Endodermal cell (in vitro differentiated cells): ENCODE results near the gene OR10H4. TPM values are rescaled to one million over a fixed set of nuclear protein-coding genes. Genes with fewer than 3 reads are reported as not detected.

Experiments used
- DNase-seq: peaks from one replicate; pipeline ENCODE4 v3.0.0-alpha.2; 2017
- H3K27ac ChIP-seq: 2 replicates; pipeline ENCODE4 v1.5.1; 2013; ENCODE audit warnings: mild to moderate bottlenecking, low read depth, low read length, moderate library complexity
- H3K27me3 ChIP-seq: 2 replicates; pipeline ENCODE4 v1.6.1; 2013; ENCODE audit warnings: mild to moderate bottlenecking, low read length, moderate library complexity; ENCODE audit not compliant: insufficient read depth, control insufficient read depth, poor library complexity, severe bottlenecking
- H3K36me3 ChIP-seq: 2 replicates; pipeline ENCODE4 v1.7.0; 2013; ENCODE audit warnings: mild to moderate bottlenecking, low read length, moderate library complexity; ENCODE audit not compliant: control insufficient read depth, insufficient read depth
- H3K4me1 ChIP-seq: one replicate; pipeline ENCODE4 v1.7.0; 2013; ENCODE audit warnings: low read length; ENCODE audit not compliant: control insufficient read depth, insufficient read depth
- H3K4me3 ChIP-seq: 2 replicates; pipeline ENCODE4 v1.5.1; 2013; ENCODE audit warnings: mild to moderate bottlenecking, low read length, moderate library complexity
- H3K9ac ChIP-seq: 2 replicates; pipeline ENCODE4 v1.6.1; 2013; ENCODE audit warnings: mild to moderate bottlenecking, low read length, moderate library complexity; ENCODE audit not compliant: poor library complexity, severe bottlenecking; ENCODE audit errors: extremely low read depth
- H3K9me3 ChIP-seq: 2 replicates; pipeline ENCODE4 v1.6.1; 2013; ENCODE audit warnings: mild to moderate bottlenecking, low read length, moderate library complexity; ENCODE audit not compliant: control insufficient read depth
- H3K27ac Mint-ChIP-seq: 2 replicates; pipeline ENCODE4 v1.8.0; 2020; ENCODE audit warnings: mixed read lengths
- H3K27me3 Mint-ChIP-seq: 2 replicates; pipeline ENCODE4 v1.8.0; 2021; ENCODE audit warnings: mild to moderate bottlenecking, mixed read lengths; ENCODE audit not compliant: insufficient read depth
- H3K36me3 Mint-ChIP-seq: 2 replicates; pipeline ENCODE4 v1.8.0; 2020; ENCODE audit warnings: low read depth, mixed read lengths
- H3K4me1 Mint-ChIP-seq: 2 replicates; pipeline ENCODE4 v1.8.0; 2020; ENCODE audit warnings: mixed read lengths
- H3K4me3 Mint-ChIP-seq: 2 replicates; pipeline ENCODE4 v1.8.0; 2020; ENCODE audit warnings: mild to moderate bottlenecking, moderate library complexity, mixed read lengths
- H3K9me3 Mint-ChIP-seq: 2 replicates; pipeline ENCODE4 v1.8.0; 2020; ENCODE audit warnings: mild to moderate bottlenecking, mixed read lengths
- WGBS, 2 experiments: methylation state at CpG; one replicate each; pipeline versions ENCODE4 v1.1.5 to v1.1.7; 2013; ENCODE audit warnings: missing lambda C conversion rate in 2 of 2, mixed read lengths in 1 of 2; ENCODE audit not compliant: insufficient coverage in 1 of 2, insufficient read length in 1 of 2; 5-methylcytosine and 5-hydroxymethylcytosine counted together
- total RNA-seq, 2 donors: library from RNA; stranded (reverse); fragmentation: NEBNext Ultra II Directional in 1 of 2; extraction: Animal tissue kit (Norgen Biotek cat#: 25700) in 1 of 2; gene quantifications; 2 replicates in 1 of 2; 3 replicates in 1 of 2; pipeline ENCODE4 v1.2.1, GENCODE V29; 2021
- TF ChIP-seq, protein P1 (sequence below): fragments of 200-600 bp; sonication (generic); conservative IDR thresholded peaks from 2 replicates; pipeline ENCODE4 v1.5.0; 2021; ENCODE audit warnings: antibody characterized with exemption, mild to moderate bottlenecking

The OR10H4 gene
- total RNA-seq, 2 donors from 2014 or later: not detected

DNA sequence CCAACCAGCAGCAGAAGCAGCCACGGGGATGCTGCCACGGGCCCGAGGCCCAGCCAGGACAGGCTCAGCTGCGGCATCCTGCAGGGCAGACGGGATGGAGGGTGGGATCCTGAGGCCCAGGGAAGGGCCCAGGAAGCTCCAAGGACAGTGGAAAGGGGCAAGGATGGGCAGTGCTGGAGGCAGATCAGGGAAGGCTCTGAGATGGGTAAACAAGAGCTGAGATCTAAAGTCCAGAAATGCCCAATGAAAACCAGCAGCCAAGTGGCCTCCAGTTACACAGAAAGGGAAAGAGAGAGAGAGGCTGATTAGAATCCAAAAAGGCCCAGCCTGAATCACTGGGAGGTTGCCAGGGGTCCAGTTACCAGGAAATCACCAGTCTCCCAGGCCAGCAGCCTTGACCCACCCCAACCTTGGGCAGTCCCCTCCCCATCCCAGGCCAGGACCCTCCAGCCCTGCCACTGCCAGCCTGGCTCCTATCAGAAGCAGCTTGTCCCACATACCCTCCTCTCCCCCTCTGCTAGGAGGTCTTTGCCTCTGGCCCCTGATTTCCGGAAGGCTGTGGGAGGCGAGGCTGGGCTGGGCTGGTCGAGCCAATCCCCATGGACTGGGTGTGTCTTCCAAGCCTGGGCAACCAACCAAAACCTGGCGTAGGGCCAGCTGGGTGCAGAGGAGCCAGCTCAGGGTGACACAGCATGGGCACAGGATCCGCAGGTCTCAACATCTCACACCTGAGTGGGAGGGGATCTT, 14.3 kb upstream of the OR10H4 start, which contains the start of gene CYP4F11:
Gene CYP4F11, minus strand, starts transcription at position 198 of the 747 bp plus-strand sequence. Its CDS starts 121 bp downstream, at position 77.
- Histone ChIP-seq H3K27me3 (no peaks in the 10 kb centered on the region), H3K36me3 (no peaks in the 10 kb centered on the region), H3K4me1 (no peaks in the 10 kb centered on the region), H3K9ac (no peak within 1 kb of the TSS), H3K27ac (no peak within 1 kb of the TSS), H3K9me3 (peaks cover 50% of the 10 kb centered on the region), H3K4me3 (no peak within 1 kb of the TSS)
- Mint-ChIP-seq H3K36me3 (peaks cover 2% of the 10 kb centered on the region), H3K27me3 (no peaks in the 10 kb centered on the region), H3K9me3 (peaks cover 71% of the 10 kb centered on the region), H3K4me3 (no peak within 1 kb of the TSS), H3K4me1 (no peaks in the 10 kb centered on the region), H3K27ac (no peak within 1 kb of the TSS)
- DNase-seq: no peak
- TF ChIP-seq, protein P1, sequence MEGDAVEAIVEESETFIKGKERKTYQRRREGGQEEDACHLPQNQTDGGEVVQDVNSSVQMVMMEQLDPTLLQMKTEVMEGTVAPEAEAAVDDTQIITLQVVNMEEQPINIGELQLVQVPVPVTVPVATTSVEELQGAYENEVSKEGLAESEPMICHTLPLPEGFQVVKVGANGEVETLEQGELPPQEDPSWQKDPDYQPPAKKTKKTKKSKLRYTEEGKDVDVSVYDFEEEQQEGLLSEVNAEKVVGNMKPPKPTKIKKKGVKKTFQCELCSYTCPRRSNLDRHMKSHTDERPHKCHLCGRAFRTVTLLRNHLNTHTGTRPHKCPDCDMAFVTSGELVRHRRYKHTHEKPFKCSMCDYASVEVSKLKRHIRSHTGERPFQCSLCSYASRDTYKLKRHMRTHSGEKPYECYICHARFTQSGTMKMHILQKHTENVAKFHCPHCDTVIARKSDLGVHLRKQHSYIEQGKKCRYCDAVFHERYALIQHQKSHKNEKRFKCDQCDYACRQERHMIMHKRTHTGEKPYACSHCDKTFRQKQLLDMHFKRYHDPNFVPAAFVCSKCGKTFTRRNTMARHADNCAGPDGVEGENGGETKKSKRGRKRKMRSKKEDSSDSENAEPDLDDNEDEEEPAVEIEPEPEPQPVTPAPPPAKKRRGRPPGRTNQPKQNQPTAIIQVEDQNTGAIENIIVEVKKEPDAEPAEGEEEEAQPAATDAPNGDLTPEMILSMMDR: no peak
- WGBS, 2 experiments: 73 to 84% methylated on average over 7 to 10 of the region's 10 CpGs

DNA sequence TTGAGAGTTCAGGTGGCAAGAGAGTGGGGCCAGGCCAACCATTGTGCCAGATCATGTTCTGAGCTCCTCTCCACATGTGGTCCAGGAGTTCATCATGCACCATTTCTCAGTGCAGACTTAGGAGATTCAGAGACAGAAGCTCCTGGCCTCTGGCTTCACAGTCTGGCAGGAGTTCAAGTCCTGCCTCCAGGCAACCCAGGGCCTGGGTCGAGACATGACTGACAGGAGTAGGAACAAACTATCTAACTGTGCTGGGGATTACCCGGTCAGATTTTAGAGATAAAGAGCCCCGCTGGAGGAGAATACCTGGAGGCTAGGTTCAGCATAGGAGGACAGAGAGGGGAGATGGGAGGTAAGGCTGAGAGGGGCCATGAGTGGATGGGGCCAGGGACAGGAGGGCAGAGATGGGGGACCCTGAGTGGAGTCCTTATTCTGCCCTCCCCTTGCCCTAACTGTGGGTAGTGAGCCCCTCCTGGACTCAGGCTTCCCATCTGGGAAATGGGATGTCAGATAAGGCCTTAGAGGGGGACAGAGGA, 13.6 kb upstream of the OR10H4 start:
- Mint-ChIP-seq H3K27ac (no peak overlapping the region), H3K4me1 (no peaks in the 10 kb centered on the region), H3K27me3 (no peaks in the 10 kb centered on the region), H3K36me3 (no peaks in the 10 kb centered on the region), H3K9me3 (peaks cover 71% of the 10 kb centered on the region), H3K4me3 (no peak overlapping the region)
- Histone ChIP-seq H3K4me3 (no peak overlapping the region), H3K4me1 (no peaks in the 10 kb centered on the region), H3K27ac (no peak overlapping the region), H3K27me3 (no peaks in the 10 kb centered on the region), H3K36me3 (no peaks in the 10 kb centered on the region), H3K9ac (no peak overlapping the region), H3K9me3 (peaks cover 52% of the 10 kb centered on the region)
- TF ChIP-seq, protein P1: no peak
- DNase-seq: no peak
- 55 to 62% methylated on average over 3 of the region's 3 CpGs for WGBS, 2 experiments

DNA sequence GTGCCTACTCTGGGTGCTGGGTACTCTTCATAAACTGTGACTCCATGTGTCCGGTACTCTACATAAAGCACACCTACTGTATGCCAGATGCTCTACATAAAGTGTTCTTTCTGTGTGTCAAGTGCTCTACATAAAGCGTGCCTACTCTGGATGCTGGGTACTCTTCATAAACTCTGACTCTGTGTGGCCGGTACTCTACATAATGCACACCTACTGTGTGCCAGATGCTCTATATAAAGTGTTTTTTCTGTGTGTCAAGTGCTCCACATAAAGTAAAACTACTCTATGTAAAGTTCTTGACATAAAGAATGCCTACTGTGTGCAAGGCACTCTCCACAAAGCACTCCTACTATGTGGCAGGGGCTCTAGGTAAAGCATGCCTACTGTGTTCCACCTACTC, 12.6 kb upstream of the OR10H4 start:
- H3K27ac Mint-ChIP-seq: no peak overlapping the region
- H3K36me3 ChIP-seq: no peaks in the 10 kb centered on the region
- no peak for DNase-seq
- no peaks in the 10 kb centered on the region for H3K27me3 Mint-ChIP-seq
- H3K36me3 Mint-ChIP-seq: no peaks in the 10 kb centered on the region
- H3K27ac ChIP-seq: no peak overlapping the region
- peaks cover 53% of the 10 kb centered on the region for H3K9me3 ChIP-seq
- H3K4me1 Mint-ChIP-seq: no peaks in the 10 kb centered on the region
- no peaks in the 10 kb centered on the region for H3K27me3 ChIP-seq
- TF ChIP-seq, protein P1: no peak
- peaks cover 71% of the 10 kb centered on the region for H3K9me3 Mint-ChIP-seq
- WGBS, 2 experiments: 74 to 100% methylated on average over 1 to 3 of the region's 3 CpGs
- H3K4me1 ChIP-seq: no peaks in the 10 kb centered on the region
- H3K4me3 Mint-ChIP-seq: no peak overlapping the region
- no peak overlapping the region for H3K9ac ChIP-seq
- no peak overlapping the region for H3K4me3 ChIP-seq
